Renal cortex interstitium (tissue), 11 donors: ENCODE measurements around the gene NPY4R2. TPM values are rescaled to one million over a fixed set of nuclear protein-coding genes. Genes with fewer than 3 reads are reported as not detected.
"Not testable (repeated sequence)": the region's sequence is repeated elsewhere in the genome, so short reads cannot be mapped to it uniquely, and the experiment has no call there.

Experiments
- DNase-seq, 11 donors: peaks; one replicate each; pipeline ENCODE4 v3.0.0-alpha.2; 2013; ENCODE audit warnings: low read depth in 9 of 11, low spot score in 4 of 11; ENCODE audit errors: extremely low read depth in 1 of 11
- polyA plus RNA-seq, 3 donors: library from polyadenylated mRNA; unstranded; fragments of 120-200 nt; gene quantifications; one replicate each; pipeline ENCODE4 v1.2.1, GENCODE V29; 2013; ENCODE audit not compliant: insufficient read length in 3 of 3

NPY4R2 gene
- polyA plus RNA-seq, 3 donors: not detected

GRCh38 chr10:47924628-47925027, 6.2 kb downstream of the NPY4R2 start:
- not testable (repeated sequence) for DNase-seq

- DNase-seq: not testable (repeated sequence)
These were observed 8.9 kb downstream of the NPY4R2 start for GRCh38 chr10:47927147-47927916.

- not testable (repeated sequence) for DNase-seq
These were observed 9.8 kb downstream of the NPY4R2 start for GRCh38 chr10:47928225-47928624.

- DNase-seq: not testable (repeated sequence)
These were observed 14.4 kb downstream of the NPY4R2 start for GRCh38 chr10:47932824-47933223.

- DNase-seq: not testable (repeated sequence)
These were observed 15.0 kb downstream of the NPY4R2 start for GRCh38 chr10:47933462-47933861.

- not testable (repeated sequence) for DNase-seq
These were observed 18.3 kb downstream of the NPY4R2 start for GRCh38 chr10:47936772-47937228.

GRCh38 chr10:47937634-47938033, 19.2 kb downstream of the NPY4R2 start:
- not testable (repeated sequence) for DNase-seq

GRCh38 chr10:47940821-47941220, 22.4 kb downstream of the NPY4R2 start:
- DNase-seq: not testable (repeated sequence)

GRCh38 chr10:47941379-47941778, 22.9 kb downstream of the NPY4R2 start:
- DNase-seq: not testable (repeated sequence)

- not testable (repeated sequence) for DNase-seq
These were observed 24.0 kb downstream of the NPY4R2 start for GRCh38 chr10:47942351-47943019.

GRCh38 chr10:47943328-47943727, 24.9 kb downstream of the NPY4R2 start:
- not testable (repeated sequence) for DNase-seq

- DNase-seq: not testable (repeated sequence)
These were observed 29.0 kb downstream of the NPY4R2 start for GRCh38 chr10:47947424-47947823.

- not testable (repeated sequence) for DNase-seq
These were observed 38.7 kb downstream of the NPY4R2 start for GRCh38 chr10:47957158-47957557.

GRCh38 chr10:47959677-47960076, 41.2 kb downstream of the NPY4R2 start:
- not testable (repeated sequence) for DNase-seq

- DNase-seq: not testable (repeated sequence)
These were observed 42.2 kb downstream of the NPY4R2 start for GRCh38 chr10:47960699-47961098.

GRCh38 chr10:47962785-47963184, 44.3 kb downstream of the NPY4R2 start:
- DNase-seq: not testable (repeated sequence)

GRCh38 chr10:47964280-47965063, 46.0 kb downstream of the NPY4R2 start:
- not testable (repeated sequence) for DNase-seq

GRCh38 chr10:47968988-47969387, 50.5 kb downstream of the NPY4R2 start:
- DNase-seq: not testable (repeated sequence)

GRCh38 chr10:47970047-47970446, 51.6 kb downstream of the NPY4R2 start:
- DNase-seq: not testable (repeated sequence)
